ENCODE results near the gene KCTD6.

DNA sequence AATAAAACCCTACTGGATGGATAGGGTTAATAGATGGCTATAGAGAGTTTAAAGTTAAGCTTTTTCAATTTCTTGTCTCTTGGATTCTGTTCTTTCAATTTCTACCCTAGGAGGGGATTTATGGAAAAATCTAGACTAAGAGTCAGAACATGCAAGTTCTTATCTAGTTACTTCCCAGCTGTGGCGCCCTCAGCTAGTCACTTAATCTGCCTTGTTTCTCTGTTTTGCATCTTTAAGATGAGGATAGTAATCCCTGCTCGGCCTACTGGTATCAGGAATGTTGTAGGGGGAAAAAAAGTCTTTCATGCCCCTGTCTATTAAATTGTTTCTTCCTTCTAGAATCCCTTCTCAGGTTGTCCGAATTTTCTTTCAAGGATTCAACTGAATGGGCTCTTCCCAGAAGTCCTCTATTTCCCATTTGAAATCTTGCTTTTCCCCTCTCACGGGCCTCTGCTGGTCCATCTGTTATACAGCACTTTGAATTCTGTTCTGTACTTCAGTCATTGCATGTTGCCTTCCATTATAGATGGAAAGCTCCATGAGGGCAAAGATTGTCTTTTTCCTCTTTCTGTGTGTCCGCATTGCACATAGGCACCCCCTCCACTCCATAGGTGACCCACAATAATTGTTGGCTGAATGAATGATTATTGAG is 4.4 kb downstream of the KCTD6 start:
- TF ChIP-seq CTCF (IDR thresholded peaks at IDR 0.05) (no peak), POLR2A (IDR thresholded peaks at IDR 0.05) (no peak), EP300 (IDR thresholded peaks at IDR 0.05) (no peak)

All from suprapubic skin (tissue), 3 donors.